GM12865 (cell line): ENCODE measurements around the gene CMTM1.

Source experiments
- DNase-seq: peaks from one replicate; pipeline ENCODE4 v3.0.0; 2010; ENCODE audit warnings: low read depth
- H3K4me3 ChIP-seq: 2 replicates; pipeline ENCODE4 v1.5.1; 2011; ENCODE audit warnings: mild to moderate bottlenecking, low read depth, low read length, control low read depth
- TF ChIP-seq, protein P1 (sequence below): IDR thresholded peaks from 2 replicates; pipeline ENCODE4 v1.5.1; 2011; ENCODE audit warnings: low read length, control low read depth, low read depth, inconsistent platforms; ENCODE audit not compliant: insufficient read depth; ENCODE audit errors: missing control alignments

Gene CMTM1

DNA sequence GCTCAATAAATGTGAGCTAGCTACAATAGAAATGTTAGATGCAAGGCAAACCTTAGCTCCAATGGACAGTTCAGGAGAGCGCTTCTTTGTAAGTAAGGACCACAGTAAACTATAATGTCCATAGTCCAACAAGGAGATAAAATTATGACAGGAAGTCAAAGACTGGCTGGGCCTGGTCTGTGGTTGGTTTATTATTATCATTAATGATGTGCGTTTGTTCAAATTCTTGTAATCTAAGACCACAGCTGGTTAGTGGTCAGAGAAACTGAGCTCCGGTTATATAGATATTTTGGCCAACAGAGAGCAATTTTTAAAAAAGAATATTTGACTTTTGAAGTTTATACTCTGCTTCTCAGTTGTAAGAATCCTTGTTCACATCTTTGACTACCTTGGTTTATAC is 8.3 kb downstream of the CMTM1 start:
- no peak for DNase-seq
- TF ChIP-seq, protein P1, sequence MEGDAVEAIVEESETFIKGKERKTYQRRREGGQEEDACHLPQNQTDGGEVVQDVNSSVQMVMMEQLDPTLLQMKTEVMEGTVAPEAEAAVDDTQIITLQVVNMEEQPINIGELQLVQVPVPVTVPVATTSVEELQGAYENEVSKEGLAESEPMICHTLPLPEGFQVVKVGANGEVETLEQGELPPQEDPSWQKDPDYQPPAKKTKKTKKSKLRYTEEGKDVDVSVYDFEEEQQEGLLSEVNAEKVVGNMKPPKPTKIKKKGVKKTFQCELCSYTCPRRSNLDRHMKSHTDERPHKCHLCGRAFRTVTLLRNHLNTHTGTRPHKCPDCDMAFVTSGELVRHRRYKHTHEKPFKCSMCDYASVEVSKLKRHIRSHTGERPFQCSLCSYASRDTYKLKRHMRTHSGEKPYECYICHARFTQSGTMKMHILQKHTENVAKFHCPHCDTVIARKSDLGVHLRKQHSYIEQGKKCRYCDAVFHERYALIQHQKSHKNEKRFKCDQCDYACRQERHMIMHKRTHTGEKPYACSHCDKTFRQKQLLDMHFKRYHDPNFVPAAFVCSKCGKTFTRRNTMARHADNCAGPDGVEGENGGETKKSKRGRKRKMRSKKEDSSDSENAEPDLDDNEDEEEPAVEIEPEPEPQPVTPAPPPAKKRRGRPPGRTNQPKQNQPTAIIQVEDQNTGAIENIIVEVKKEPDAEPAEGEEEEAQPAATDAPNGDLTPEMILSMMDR = no peak

DNA sequence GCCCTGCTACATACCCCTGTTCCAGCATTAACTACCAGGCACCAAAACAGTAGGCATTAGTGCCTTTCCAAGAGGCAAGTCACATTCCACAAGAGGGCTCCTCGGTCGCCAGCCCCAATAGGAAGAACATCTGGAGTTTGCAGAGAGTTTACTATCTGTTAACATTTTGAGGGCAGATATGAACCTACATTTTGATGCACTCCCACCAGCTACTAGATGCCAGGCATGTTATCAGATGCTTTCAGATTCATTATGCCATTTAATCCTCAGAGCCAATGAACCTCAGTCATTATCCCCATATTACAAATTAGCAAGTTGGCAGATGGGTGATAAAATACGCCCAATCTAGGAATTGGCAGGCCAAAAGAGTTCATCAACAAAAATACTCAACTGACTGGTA is 8.8 kb downstream of the CMTM1 start:
- TF ChIP-seq, protein P1 = no peak
- no peak for DNase-seq
- H3K4me3 ChIP-seq = no peak overlapping the region

More for the DNA sequence above, 8.3 kb downstream of the CMTM1 start:
- no peak overlapping the region for H3K4me3 ChIP-seq

DNA sequence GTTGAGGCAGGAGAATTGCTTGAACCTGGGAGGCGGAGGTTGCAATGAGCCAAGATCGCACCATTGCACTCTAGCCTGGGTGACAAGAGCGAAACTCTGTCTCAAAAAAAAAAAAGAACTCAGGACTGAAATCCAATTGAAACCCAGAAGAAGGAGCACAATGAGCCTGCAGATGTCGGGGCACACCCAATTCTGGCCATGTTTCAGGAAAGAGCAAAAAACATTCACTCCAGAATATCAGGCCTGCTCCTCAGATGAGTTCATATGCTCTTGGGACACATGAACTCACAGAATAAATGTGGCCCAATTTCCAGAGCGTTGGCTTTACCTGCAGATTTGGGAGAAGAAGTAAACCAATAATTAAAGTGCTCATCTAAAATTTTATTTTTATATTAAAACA is 10.1 kb downstream of the CMTM1 start:
- no peak for DNase-seq
- TF ChIP-seq, protein P1 = no peak
- H3K4me3 ChIP-seq = no peak overlapping the region

DNA sequence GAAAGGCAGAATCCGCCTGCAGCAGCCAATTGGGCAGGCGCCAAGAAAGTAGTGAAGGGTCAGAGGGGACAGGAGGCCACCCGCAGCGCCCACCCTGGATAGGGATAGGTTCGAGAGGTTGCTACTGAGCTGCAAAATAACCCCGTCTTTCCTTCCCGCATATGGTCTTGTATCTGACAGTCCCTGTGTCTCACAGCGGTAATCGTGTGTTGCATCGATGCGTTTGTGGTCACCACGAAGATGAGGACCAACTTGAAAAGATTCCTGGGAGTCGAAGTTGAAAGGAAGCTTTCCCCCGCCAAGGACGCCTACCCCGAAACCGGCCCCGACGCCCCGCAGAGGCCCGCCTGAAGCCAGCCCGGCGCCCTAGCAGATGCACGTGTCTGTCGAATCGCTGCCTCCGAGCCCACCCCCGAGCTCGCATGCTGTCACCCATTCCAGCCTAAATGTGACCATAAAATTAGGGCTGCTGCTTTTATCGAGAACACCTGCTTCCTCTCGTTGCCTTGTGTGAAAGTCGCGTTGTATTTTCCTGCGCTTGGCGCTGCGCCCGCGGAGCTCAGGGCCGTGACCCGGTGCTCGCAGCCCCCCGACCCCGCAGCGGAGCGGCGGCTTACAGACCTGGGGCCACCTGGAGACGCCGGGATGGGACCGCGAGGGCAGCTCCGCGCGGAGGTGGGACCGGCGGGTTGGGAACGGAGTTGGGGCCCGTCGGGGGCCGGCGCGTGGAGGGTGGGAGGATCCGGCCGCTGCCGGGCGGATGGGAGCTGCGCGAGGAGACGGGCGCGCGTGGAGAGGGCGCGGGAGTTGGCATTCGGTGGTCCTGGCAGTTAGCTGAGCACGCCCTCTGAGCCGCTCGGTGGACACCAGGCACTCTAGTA is 12.7 kb downstream of the CMTM1 start, which contains the start of gene CMTM2:
Gene CMTM2 (plus strand): TSS at position 813 of the 881 bp plus-strand sequence. CDS start 145 bp downstream, outside the sequence.
- TF ChIP-seq, protein P1 = no peak
- no peak for DNase-seq
- no peak within 1 kb of the TSS for H3K4me3 ChIP-seq

DNA sequence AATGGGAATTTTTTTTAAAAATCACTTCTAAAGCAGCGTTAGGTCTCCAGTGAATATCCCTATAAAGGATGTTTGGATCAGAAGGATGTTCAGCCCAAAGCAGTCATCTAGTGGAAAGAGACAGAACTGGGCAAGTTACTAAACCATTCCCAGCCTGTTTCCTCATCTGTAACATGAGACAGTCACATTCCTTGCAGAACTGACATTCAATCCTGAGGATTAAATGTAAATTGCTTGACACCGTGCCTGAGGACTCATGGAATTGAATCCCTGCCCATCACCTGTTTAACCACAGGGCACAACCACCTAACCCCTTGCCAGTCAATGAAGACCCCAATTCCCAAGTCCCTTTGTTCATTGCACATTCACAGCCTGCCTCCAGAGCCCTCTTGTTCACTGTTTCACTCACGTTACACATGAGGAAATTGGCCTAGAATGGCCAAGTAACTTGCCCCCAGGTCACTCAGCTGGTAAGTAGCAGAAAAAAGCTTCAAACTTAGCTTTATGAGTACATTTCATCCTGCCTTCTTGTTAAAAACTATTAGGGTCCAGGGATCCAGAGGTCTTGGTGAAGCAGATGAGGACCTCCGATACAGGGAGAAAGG is 14.5 kb downstream of the CMTM1 start:
- H3K4me3 ChIP-seq = no peak overlapping the region
- DNase-seq = no peak
- TF ChIP-seq, protein P1 = no peak

DNA sequence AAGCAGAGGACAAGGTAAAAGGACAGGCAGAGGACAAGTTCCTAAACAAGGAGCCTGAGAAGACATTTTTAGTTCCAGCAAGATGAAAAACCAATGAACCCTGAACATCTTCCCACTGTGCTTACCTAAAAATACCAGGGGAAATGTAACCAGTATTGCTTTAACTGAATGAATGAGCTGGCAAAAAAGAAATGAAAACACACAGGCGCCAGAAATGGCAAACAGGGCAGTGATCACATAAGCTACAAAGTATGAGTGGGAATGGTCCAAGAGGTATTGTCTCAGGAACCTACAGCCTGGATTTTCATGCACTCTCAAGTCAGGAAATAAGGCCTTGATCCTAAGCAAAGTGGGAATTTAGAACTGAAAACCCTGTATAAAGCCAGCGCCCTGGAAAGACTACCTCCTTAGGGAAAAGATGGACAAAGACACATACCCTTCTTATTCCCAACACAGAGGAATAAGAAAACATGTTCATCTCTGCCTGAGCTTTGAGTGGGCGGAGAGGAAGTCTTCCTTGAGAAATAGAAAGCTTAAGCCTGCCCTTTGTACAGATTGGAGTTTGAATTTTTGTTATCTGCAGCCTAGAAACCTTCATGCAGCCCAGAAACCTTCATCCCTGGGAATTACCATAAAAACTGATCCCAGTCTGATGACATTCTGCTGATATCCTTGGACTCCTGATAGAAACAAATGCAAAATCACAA is 15.2 kb downstream of the CMTM1 start:
- TF ChIP-seq, protein P1 = no peak
- DNase-seq = no peak
- H3K4me3 ChIP-seq = no peak overlapping the region
